Measurements from ENCODE around the gene MPP7. TPM values are rescaled to one million over a fixed set of nuclear protein-coding genes. Genes with fewer than 3 reads are reported as not detected.
A peak's percentile ranks its signal among the peaks of the same experiment; 100 is the strongest.

Gene MPP7
- total RNA-seq, 1 donor from 2014 or later: 0.54 TPM

DNA sequence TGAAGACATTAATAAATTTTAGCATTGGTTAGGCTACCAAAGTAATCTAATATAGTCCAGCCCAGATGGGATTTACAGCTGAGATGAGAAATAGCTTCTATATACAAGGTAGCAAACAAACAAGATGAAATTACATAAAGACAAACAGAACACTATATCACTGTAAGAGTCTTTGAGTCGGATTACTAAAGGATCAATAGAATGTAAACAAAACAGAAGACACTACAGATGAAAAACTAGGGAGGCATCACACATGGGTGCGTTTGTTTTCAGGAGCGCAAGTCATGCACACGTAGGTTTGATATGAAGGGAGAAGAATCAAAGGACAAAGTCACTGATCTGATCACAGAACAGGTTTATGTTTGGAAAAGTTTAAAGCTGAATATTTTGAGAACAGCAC, 26.5 kb downstream of the MPP7 start:
- DNase-seq: no peak
- Mint-ChIP-seq H3K4me3 (no peak overlapping the region), H3K36me3 (ENCODE audit: low read depth) (no peaks in the 10 kb centered on the region), H3K27ac (no peak overlapping the region), H3K9me3 (no peaks in the 10 kb centered on the region), H3K27me3 (no peaks in the 10 kb centered on the region), H3K4me1 (no peaks in the 10 kb centered on the region)
- intact Hi-C loops (cut with micrococcal nuclease): no loop called here

DNA sequence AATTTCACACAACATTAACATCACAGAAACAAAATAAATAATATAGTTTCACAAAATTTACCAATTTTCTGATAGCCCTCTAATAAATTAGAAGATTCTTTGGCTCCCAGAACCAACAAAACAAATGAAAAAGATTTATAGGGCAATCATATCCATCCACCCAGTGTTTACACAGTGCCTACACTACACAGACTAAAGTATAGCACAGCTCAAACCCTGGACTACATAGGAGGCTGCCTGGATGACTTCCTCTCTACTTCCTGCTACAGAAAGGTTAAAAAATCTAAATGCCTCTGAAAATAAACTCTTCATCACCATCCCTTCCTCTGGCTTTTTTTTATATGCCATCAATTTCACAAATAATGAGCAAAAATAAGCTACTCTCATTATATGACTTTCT, 28.4 kb downstream of the MPP7 start:
- no peaks in the 10 kb centered on the region for H3K36me3 Mint-ChIP-seq (ENCODE audit: low read depth)
- H3K27me3 Mint-ChIP-seq: no peaks in the 10 kb centered on the region
- H3K4me3 Mint-ChIP-seq: no peak overlapping the region
- H3K9me3 Mint-ChIP-seq: no peaks in the 10 kb centered on the region
- intact Hi-C loops (cut with micrococcal nuclease): no loop called here
- no peak overlapping the region for H3K27ac Mint-ChIP-seq
- no peaks in the 10 kb centered on the region for H3K4me1 Mint-ChIP-seq
- DNase-seq: no peak

DNA sequence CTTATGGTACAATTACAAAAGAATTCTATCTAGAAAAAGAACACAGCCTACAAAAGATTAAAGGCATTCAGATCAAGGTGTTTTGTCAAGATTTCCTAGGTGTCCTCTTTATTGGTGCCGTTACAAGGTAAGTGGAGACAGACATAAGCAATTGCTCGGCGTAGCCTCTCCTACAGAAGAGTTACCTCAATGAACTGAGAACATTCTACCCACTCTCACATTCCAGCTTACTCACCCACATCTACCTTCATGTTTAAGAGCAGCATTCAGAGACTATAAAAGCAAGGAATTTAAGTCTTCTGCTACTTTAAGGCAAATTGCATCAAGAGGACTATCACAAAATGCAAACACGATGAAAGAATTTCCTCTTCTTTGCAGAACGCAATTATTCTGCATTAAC, 29.5 kb downstream of the MPP7 start:
- no peak overlapping the region for H3K4me3 Mint-ChIP-seq

DNA sequence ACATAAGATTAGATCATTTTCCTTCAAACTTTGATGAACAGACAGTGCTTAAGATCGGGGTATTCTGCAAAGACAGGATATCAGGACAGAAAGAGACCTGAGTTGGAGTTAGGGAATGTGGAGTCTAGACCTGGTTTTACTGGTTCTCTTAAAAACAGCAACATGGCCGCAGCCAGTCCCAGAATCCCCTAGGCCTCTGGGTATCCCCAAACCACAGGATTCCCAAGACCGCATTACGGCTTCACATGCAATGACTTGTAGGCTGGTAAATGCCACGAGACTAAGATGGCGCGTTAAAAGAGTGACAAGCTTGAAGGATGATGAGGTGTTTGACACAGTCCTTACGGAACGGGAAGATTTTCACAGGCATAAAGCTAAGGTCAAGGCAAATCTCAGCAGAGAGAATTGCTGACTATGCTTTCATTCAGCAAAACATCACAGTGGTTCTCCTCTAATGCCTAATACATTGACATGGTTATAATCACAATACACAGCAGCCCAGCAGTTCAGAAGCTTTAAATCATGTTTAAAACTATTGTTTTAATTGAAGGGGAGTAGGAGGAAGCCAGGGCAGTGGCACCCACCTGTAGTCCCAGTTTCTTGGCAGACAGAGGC, 32.9 kb downstream of the MPP7 start:
- H3K27ac Mint-ChIP-seq: no peak overlapping the region
- no peaks in the 10 kb centered on the region for H3K9me3 Mint-ChIP-seq
- DNase-seq: no peak
- H3K4me1 Mint-ChIP-seq: peaks cover 2% of the 10 kb centered on the region
- no peaks in the 10 kb centered on the region for H3K36me3 Mint-ChIP-seq (ENCODE audit: low read depth)
- H3K27me3 Mint-ChIP-seq: no peaks in the 10 kb centered on the region
- intact Hi-C loops (cut with micrococcal nuclease): no loop called here
- H3K4me3 Mint-ChIP-seq: no peak overlapping the region

More for the DNA sequence above, 29.5 kb downstream of the MPP7 start:
- no peaks in the 10 kb centered on the region for H3K4me1 Mint-ChIP-seq
- intact Hi-C loops (cut with micrococcal nuclease): no loop called here
- no peaks in the 10 kb centered on the region for H3K36me3 Mint-ChIP-seq (ENCODE audit: low read depth)
- H3K27ac Mint-ChIP-seq: no peak overlapping the region
- no peaks in the 10 kb centered on the region for H3K9me3 Mint-ChIP-seq
- DNase-seq: no peak
- no peaks in the 10 kb centered on the region for H3K27me3 Mint-ChIP-seq

DNA sequence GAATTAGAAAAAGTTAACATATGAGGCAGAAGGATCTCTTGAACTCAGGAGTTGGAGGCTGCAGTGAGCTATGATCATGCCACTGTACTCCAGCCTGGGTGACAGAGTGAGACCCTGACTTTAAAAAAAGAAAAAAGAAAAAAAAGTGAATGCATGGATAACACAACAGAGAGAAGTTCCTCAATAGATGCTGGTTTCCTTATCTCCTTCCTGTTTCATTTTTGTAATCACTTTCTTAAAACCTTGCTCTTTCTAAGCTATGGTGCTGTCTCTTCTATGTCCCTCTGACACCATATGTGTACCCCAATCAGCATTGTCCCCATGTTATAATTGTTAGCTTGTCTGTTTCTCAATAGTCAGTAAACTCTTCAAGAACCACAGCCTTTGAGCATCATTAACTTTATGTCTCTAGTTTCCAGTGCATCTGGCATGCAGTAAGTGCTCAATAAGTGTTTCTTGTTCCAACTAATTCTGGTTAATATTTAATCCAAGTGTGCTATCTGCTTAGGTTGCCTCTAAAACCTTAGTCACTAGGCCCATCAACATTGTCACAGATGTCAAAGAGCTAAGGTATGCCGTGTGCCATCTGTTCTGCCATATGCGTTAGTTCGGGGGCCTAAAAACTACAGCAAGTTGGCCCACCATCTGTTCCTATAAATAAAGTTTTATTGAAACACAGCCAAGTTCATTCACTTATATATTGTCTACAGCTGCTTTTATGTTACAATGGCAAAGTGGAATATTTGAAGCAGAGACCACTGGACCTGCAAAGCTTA, 36.2 kb downstream of the MPP7 start:
- Mint-ChIP-seq H3K36me3 (ENCODE audit: low read depth) (peaks cover 2% of the 10 kb centered on the region), H3K27ac (no peak overlapping the region), H3K9me3 (no peaks in the 10 kb centered on the region), H3K4me1 (peaks cover 2% of the 10 kb centered on the region), H3K27me3 (no peaks in the 10 kb centered on the region), H3K4me3 (no peak overlapping the region)
- intact Hi-C loops (cut with micrococcal nuclease): no loop called here
- no peak for DNase-seq

DNA sequence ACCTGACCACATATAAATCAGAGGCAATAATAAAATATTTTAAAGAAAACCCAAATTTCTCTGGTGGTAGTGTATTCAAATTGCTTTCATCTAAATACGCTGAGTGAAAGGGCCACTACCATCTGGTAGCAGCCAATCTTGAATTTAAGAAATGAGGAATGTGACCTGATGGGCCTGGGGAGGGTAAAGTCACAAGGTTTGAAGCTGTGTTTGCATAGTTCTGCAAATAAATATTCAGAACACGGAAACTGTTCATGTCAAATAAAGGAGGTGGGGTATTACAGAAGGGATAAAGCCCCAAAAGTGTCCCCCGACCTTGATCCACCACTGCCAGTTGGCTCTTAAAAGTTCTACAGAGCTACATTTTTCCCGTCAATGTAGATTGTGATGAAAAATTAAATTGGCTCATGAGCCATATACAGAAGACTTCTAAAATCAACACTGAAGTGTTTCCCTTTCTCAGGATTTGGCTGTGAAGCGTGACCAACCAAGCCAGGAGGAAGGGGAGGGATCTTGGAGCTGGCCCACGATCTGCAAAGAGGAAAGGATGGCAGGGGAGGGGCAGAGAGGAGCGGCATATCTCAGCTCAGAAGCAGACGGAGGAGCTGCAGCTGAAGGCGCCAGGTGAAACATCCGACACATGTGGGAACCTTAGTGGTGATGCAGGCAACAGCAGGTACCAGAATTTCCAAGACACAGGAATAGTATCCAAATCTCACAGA, 39.6 kb downstream of the MPP7 start:
- H3K27me3 Mint-ChIP-seq: no peaks in the 10 kb centered on the region
- peaks cover 2% of the 10 kb centered on the region for H3K36me3 Mint-ChIP-seq (ENCODE audit: low read depth)
- H3K9me3 Mint-ChIP-seq: no peaks in the 10 kb centered on the region
- DNase-seq: no peak
- no peak overlapping the region for H3K27ac Mint-ChIP-seq
- peaks cover 7% of the 10 kb centered on the region for H3K4me1 Mint-ChIP-seq
- intact Hi-C loops (cut with micrococcal nuclease): no loop called here
- H3K4me3 Mint-ChIP-seq: no peak overlapping the region

DNA sequence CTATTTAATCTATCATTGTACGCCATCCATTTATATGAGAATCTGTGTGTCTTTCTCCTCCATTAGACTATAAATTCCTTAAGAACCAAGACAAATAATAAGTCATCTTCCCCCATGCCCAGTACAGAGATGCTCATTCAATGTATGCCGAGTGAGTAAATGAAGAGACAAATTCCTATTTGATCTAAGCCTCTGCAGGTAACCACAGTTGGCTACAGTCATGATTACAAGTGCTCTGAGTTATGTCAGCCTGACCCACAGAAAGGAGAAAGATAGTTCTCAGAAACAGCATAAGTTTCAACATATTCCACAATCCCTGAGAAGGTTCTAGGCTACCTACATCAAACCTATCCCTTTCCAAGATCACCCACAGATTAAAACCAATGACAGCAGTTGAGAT, 46.1 kb downstream of the MPP7 start:
- H3K4me1 Mint-ChIP-seq: peaks cover 5% of the 10 kb centered on the region
- no peaks in the 10 kb centered on the region for H3K36me3 Mint-ChIP-seq (ENCODE audit: low read depth)
- DNase-seq: no peak
- no peaks in the 10 kb centered on the region for H3K9me3 Mint-ChIP-seq
- no peak overlapping the region for H3K4me3 Mint-ChIP-seq
- H3K27me3 Mint-ChIP-seq: peaks cover 4% of the 10 kb centered on the region
- no peak overlapping the region for H3K27ac Mint-ChIP-seq
- intact Hi-C loops (cut with micrococcal nuclease): no loop called here

DNA sequence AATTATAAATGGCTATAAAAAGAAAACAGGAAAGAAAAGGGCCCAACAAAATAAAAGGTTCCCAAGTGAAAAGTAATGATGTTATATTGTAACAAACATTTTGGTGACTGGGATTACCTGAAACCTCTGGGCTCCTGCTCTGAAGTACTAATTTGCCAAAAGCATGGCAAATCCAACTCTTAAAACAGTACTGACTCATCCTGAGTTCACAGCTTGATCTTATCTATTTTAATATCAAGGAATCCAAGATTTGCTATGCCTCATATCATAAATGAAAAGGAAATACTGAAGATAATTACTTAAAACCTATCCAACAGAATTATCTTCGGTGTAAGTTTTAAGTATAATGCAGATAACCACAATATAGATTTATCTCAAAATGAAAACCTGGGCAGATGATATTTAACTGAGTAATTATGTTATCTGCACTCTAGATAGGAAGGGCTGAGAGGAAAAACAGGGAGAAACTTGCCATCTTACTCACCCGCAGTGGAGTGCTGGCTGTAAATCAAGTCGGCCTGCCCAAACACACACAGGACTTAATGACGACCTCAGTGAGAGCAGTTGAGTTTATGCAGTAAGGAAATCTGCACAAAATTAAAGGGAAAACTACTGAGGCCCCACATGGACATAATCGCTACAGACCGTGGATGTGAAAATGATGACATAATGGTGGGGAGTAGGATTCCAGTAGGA, 48.4 kb downstream of the MPP7 start:
- Mint-ChIP-seq H3K27ac (no peak overlapping the region), H3K36me3 (ENCODE audit: low read depth) (no peaks in the 10 kb centered on the region), H3K27me3 (peaks cover 4% of the 10 kb centered on the region), H3K9me3 (no peaks in the 10 kb centered on the region), H3K4me1 (no peaks in the 10 kb centered on the region), H3K4me3 (no peak overlapping the region)
- intact Hi-C loops (cut with micrococcal nuclease): no loop called here
- peak; percentile 47 for DNase-seq

DNA sequence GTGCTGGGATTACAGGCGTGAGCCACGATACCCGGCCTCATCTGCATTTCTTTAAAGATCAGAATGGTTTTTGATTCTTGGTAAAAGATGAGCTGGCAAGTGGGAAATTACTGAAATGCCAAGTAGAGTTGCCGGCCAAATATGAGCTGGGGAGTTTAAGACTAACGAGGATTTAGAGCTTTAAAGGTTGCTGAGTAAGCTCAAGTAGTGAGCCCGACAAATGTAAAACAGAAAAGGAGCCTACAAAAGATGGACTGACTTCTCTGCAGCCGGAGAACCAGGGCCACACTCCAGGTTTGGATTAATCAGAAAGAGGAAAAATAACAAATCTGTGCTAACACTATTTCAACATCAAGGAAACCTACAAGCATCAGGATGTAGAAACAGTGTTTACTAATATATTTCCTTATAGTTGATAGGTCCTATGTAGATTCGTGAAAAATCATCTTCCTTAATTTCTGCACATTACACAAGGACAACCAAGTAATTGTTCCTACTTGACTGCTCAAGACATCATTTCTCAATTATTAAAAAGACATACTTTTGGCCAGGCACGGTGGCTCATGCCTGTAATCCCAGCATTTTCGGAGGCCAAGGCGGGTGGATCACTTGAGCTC, 49.6 kb downstream of the MPP7 start:
- no peaks in the 10 kb centered on the region for H3K36me3 Mint-ChIP-seq (ENCODE audit: low read depth)
- H3K4me1 Mint-ChIP-seq: peaks cover 2% of the 10 kb centered on the region
- DNase-seq: peak; percentile 35
- no peak overlapping the region for H3K27ac Mint-ChIP-seq
- H3K4me3 Mint-ChIP-seq: no peak overlapping the region
- H3K27me3 Mint-ChIP-seq: peaks cover 4% of the 10 kb centered on the region
- intact Hi-C loops (cut with micrococcal nuclease): no loop called here
- H3K9me3 Mint-ChIP-seq: no peaks in the 10 kb centered on the region

Other genes with a start within 250 kb of the MPP7 start
- 125 and 130 TPM in 2 replicates for gene WAC, start 230.1 kb upstream of the MPP7 start, total RNA-seq

Data from activated CD4-positive, alpha-beta T cell treated with anti-CD3 and anti-CD28 coated beads, Interleukin-2, amount 10 ng/mL, durations not matched to agents 24 days and 14 days (primary cell).